HFF-Myc (cell line): ENCODE results near the gene DPY19L2.
A peak's percentile ranks its signal among the peaks of the same experiment; 100 is the strongest.
"Not testable (repeated sequence)": the region's sequence is repeated elsewhere in the genome, so short reads cannot be mapped to it uniquely, and the experiment has no call there.

Source experiments
- DNase-seq: peaks from one replicate; pipeline ENCODE4 v3.0.0-alpha.2; 2011; ENCODE audit warnings: low read depth; ENCODE audit errors: extremely low read depth
- H3K4me3 ChIP-seq: replicated peaks from 2 replicates; pipeline ENCODE4 v1.5.1; 2011; ENCODE audit warnings: low read depth, mild to moderate bottlenecking, control low read depth, low read length
- CTCF ChIP-seq: IDR thresholded peaks from 2 replicates; pipeline ENCODE4 v1.5.1; 2012; ENCODE audit warnings: mild to moderate bottlenecking, low read depth, low read length, control low read depth; ENCODE audit errors: missing control alignments

DPY19L2 gene

DNA sequence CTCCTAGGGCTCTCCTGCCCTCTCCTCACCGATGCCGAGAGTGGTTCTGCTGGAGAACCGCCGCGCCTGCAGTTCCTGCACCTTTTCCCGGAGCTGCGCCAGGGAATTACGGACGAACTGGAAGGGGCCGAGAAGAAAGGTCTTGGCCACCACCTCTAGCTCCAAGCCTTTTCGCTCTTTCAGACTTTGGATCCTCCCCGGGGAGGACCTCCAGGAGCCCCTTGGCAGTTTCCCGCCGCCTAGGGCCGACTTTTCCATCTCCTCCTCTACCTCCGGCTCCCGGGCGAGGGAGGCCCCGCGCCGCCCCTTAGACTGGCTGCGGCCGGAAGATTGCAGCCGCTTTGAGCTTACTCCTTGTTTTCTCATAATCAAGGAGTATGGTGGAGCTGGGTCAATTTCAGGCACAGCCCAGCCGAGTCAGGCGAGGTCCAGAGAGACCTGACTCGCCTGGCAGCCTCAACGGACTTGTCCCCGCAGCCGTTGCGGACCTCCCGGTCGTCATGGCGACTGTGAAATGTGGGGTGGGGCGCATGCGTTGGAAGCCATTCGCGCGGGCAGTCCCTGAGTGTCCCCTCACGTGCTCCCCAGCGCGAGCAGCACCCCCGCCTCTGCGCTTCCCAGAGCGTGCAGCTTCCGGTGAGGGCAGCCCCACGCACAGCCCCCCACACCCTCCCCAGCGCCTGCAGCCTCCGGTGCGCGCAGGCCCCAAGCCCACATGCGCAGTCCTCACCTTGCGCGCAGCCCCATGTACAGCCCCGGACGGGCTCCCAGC, at the start of gene DPY19L2:
TSS of gene DPY19L2 (minus strand) at position 466 of the 772 bp plus-strand sequence. CDS start at position 366, 100 bp downstream.
- peak within 1 kb of the TSS; percentile 80 for H3K4me3 ChIP-seq
- DNase-seq: peak; percentile 59
- no peak for TF ChIP-seq CTCF

- DNase-seq, H3K4me3 ChIP-seq: not testable (repeated sequence)
These were observed 48.6 kb upstream of the DPY19L2 start for GRCh38 chr12:63716891-63717290.

DNA sequence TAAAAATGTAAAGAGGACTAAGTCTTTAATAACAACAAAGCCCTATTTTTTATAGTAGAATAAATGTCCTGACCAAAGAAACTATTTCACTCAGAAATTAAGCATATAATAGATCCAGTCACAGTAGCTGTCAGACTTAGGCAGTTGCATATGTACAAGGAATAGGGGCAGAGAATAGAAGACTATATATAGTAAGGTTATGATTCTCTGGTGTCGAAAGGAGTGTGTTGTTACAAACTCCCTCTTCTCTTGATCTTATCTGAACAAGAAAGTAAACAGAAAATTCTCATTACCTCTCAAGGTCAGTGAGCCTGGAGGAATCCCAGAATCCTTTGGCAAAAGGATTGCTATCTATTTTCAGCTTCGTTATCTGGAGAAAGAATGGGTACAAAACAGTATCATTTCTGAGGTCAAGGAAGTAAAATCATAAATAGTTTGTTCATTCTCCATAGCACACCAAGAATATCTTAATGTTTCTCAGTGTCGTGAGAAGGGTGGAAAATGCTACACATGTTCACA, 46.9 kb upstream of the DPY19L2 start:
- H3K4me3 ChIP-seq, DNase-seq: not testable (repeated sequence)

DNA sequence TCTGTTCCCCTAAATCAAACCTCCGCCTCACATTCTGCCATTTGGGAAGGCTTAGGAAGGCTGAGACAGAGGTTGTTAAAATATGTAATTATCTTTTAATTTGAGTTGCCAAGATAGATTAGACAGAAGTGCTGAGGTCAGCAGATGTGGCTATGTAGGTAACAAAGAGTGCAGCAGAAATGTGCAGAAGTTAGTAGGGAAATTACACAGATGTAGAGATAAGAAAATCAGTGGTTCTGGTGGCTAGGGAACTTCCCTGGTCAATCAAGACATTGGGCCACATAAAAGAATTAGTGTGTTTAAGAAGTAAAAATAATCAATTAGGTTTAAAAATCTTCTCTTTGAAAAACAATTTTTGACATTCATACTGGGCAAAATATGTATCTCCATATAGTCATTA, 46.1 kb upstream of the DPY19L2 start:
- DNase-seq, H3K4me3 ChIP-seq: not testable (repeated sequence)

- DNase-seq, H3K4me3 ChIP-seq: not testable (repeated sequence)
These were observed 45.4 kb upstream of the DPY19L2 start for GRCh38 chr12:63713681-63714075.

- DNase-seq, H3K4me3 ChIP-seq: not testable (repeated sequence)
These were observed 44.8 kb upstream of the DPY19L2 start for GRCh38 chr12:63712979-63713680.

DNA sequence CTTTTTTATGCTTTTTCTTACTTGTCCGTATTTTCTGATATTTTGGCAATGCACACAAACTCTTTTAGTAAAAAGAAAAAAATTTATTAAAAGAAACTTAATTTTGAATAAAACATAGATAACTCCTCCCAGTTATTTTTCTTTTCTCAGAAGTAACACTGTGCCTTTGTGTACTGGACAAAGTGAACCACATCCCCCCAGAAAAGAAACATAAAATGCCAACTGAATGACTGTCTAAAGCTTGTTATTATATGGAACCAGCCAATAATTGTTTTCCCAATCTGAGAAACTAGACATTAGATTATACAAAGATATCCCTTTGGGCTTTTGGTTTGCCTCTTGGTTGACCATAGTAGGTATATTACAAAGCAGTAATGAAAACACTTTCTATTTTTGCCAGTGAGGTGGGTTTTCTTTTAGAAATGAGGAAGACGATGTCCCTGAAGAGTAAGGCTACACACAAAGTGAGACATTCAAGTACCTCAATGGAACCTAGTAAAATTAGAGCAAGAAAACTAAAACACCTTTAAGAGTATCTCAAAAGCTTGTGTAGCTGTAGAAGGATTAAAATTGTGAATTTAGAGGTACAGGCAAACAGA, 44.2 kb upstream of the DPY19L2 start:
- not testable (repeated sequence) for H3K4me3 ChIP-seq, DNase-seq

- DNase-seq, H3K4me3 ChIP-seq: not testable (repeated sequence)
These were observed 43.0 kb upstream of the DPY19L2 start for GRCh38 chr12:63711339-63711738.

- DNase-seq: no peak
- no peak for TF ChIP-seq CTCF
- no peak overlapping the region for H3K4me3 ChIP-seq
These were observed 38.0 kb upstream of the DPY19L2 start for GRCh38 chr12:63706336-63706735.

GRCh38 chr12:63699678-63700382, 31.5 kb upstream of the DPY19L2 start:
- not testable (repeated sequence) for DNase-seq, H3K4me3 ChIP-seq

GRCh38 chr12:63699011-63699410, 30.7 kb upstream of the DPY19L2 start:
- DNase-seq, H3K4me3 ChIP-seq: not testable (repeated sequence)

DNA sequence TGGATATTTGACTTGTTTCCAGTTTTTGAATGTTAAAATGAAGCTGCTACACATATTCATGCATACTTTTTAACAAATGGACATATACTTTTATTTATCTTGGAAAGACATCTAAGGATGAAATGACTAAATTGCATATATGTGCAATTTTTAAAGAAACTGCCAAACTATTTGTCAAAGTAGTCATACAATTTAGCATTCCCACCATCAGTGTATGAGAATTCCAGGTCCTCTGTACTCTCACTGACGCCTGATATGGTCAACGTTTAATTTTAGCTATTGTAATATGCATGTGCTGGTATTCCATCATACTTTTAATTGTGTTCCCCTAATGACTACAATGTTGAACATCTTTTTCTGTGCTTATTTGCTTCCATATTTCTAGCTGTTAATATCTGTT, 22.5 kb upstream of the DPY19L2 start:
- not testable (repeated sequence) for DNase-seq, H3K4me3 ChIP-seq

- H3K4me3 ChIP-seq, DNase-seq: not testable (repeated sequence)
These were observed 20.8 kb upstream of the DPY19L2 start for GRCh38 chr12:63689141-63689540.

DNA sequence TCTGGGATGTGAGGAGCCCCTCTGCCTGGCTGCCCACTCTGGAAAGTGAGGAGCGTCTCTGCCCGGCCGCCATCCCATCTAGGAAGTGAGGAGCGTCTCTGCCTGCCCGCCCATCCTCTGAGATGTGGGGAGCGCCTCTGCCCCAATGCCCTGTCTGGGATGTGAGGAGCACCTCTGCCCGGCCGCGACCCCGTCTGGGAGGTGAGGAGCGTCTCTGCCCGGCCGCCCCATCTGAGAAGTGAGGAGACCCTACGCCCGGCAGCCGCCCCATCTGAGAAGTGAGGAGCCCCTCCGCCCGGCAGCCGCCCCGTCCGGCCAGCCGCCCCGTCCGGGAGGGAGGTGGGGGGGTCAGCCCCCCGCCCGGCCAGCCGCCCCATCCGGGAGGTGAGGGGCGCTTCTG, 18.3 kb upstream of the DPY19L2 start:
- not testable (repeated sequence) for H3K4me3 ChIP-seq, DNase-seq

DNA sequence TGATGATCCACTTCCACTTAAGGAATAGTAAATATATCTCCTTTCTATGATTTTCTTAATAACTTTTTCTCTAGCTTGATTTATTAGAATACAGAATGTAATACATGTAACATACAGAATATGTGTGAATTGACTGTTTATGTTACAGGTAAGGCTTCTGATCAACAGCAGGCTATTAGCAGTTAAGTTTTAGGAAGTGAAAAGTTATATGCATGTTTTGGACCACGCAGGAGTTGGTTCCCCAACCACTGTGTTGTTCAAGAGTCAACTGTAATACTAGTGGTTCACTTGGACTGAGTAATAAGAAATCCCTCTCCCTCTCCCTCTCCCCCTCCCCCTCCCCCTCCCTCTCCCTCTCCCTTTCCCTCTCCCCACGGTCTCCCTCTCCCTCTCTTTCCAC, 17.5 kb upstream of the DPY19L2 start:
- not testable (repeated sequence) for DNase-seq, H3K4me3 ChIP-seq
